GM19035 (cell line): ENCODE measurements around the gene CACNB4.

Experiments used
- ATAC-seq: cut with Tn5 transposase; IDR thresholded peaks from one replicate; pipeline ENCODE4 v1.9.1; 2021; ENCODE audit not compliant: unreplicated experiment

CACNB4 gene

GRCh38 chr2:152089238-152089637 is 9.6 kb downstream of the CACNB4 start:
- ATAC-seq: no peak

- no peak for ATAC-seq
Measured at GRCh38 chr2:152088006-152088405, 10.8 kb downstream of the CACNB4 start.

- no peak for ATAC-seq
Measured at GRCh38 chr2:152086231-152086630, 12.6 kb downstream of the CACNB4 start.

GRCh38 chr2:152084076-152084475 is 14.8 kb downstream of the CACNB4 start:
- ATAC-seq: no peak

- ATAC-seq: no peak
Measured at GRCh38 chr2:152083202-152083875, 15.5 kb downstream of the CACNB4 start.

- ATAC-seq: peak; percentile 75
Measured at GRCh38 chr2:152078662-152079061, 20.2 kb downstream of the CACNB4 start.

GRCh38 chr2:152078023-152078422 is 20.8 kb downstream of the CACNB4 start:
- no peak for ATAC-seq

- no peak for ATAC-seq
Measured at GRCh38 chr2:152075461-152076050, 23.3 kb downstream of the CACNB4 start.

GRCh38 chr2:152072011-152072410 is 26.8 kb downstream of the CACNB4 start:
- no peak for ATAC-seq

GRCh38 chr2:152071518-152071917 is 27.3 kb downstream of the CACNB4 start:
- ATAC-seq: no peak

GRCh38 chr2:152071092-152071491 is 27.8 kb downstream of the CACNB4 start:
- peak; percentile 77 for ATAC-seq

- ATAC-seq: no peak
Measured at GRCh38 chr2:152068226-152068625, 30.6 kb downstream of the CACNB4 start.

GRCh38 chr2:152067823-152068222 is 31.0 kb downstream of the CACNB4 start:
- ATAC-seq: no peak

GRCh38 chr2:152065945-152066344 is 32.9 kb downstream of the CACNB4 start:
- no peak for ATAC-seq

GRCh38 chr2:152064001-152064400 is 34.8 kb downstream of the CACNB4 start:
- no peak for ATAC-seq

GRCh38 chr2:152063325-152063924 is 35.4 kb downstream of the CACNB4 start:
- ATAC-seq: no peak

- ATAC-seq: peak; percentile 79
Measured at GRCh38 chr2:152062125-152063091, 36.4 kb downstream of the CACNB4 start.

GRCh38 chr2:152061383-152061782 is 37.5 kb downstream of the CACNB4 start:
- ATAC-seq: no peak

- no peak for ATAC-seq
Measured at GRCh38 chr2:152058655-152059054, 40.2 kb downstream of the CACNB4 start.

- no peak for ATAC-seq
Measured at GRCh38 chr2:152056418-152056817, 42.4 kb downstream of the CACNB4 start.

- no peak for ATAC-seq
Measured at GRCh38 chr2:152055366-152056108, 43.3 kb downstream of the CACNB4 start.
